NCI-H2029 treated with DMSO at 0.1 percent for 48 hours (cell line): ENCODE data around the gene TLK2.
"Not testable (repeated sequence)": the region's sequence is repeated elsewhere in the genome, so short reads cannot be mapped to it uniquely, and the experiment has no call there.

Source experiments
- DNase-seq: peaks from one replicate; lab custom pipeline; 2025; lab: John Stamatoyannopoulos, UW

The TLK2 gene

GRCh38 chr17:62490990-62491389 lies 12.4 kb downstream of the TLK2 start:
- not testable (repeated sequence) for DNase-seq

GRCh38 chr17:62493049-62493655 lies 14.5 kb downstream of the TLK2 start:
- not testable (repeated sequence) for DNase-seq

GRCh38 chr17:62494073-62494472 lies 15.4 kb downstream of the TLK2 start:
- DNase-seq: not testable (repeated sequence)

GRCh38 chr17:62496344-62496743 lies 17.7 kb downstream of the TLK2 start:
- not testable (repeated sequence) for DNase-seq

GRCh38 chr17:62498796-62499195 lies 20.2 kb downstream of the TLK2 start:
- DNase-seq: not testable (repeated sequence)

GRCh38 chr17:62500463-62500862 lies 21.8 kb downstream of the TLK2 start:
- DNase-seq: not testable (repeated sequence)

- not testable (repeated sequence) for DNase-seq
Observed at GRCh38 chr17:62504857-62505256, 26.2 kb downstream of the TLK2 start.

GRCh38 chr17:62507191-62507836 lies 28.7 kb downstream of the TLK2 start:
- not testable (repeated sequence) for DNase-seq

- DNase-seq: not testable (repeated sequence)
Observed at GRCh38 chr17:62510247-62510819, 31.7 kb downstream of the TLK2 start.

GRCh38 chr17:62511014-62511413 lies 32.4 kb downstream of the TLK2 start:
- not testable (repeated sequence) for DNase-seq

GRCh38 chr17:62516376-62516775 lies 37.8 kb downstream of the TLK2 start:
- DNase-seq: not testable (repeated sequence)

GRCh38 chr17:62521295-62521694 lies 42.7 kb downstream of the TLK2 start:
- not testable (repeated sequence) for DNase-seq

- not testable (repeated sequence) for DNase-seq
Observed at GRCh38 chr17:62524077-62524476, 45.5 kb downstream of the TLK2 start.

- not testable (repeated sequence) for DNase-seq
Observed at GRCh38 chr17:62525317-62525716, 46.7 kb downstream of the TLK2 start.

GRCh38 chr17:62530936-62531335 lies 52.3 kb downstream of the TLK2 start:
- DNase-seq: not testable (repeated sequence)

- DNase-seq: not testable (repeated sequence)
Observed at GRCh38 chr17:62536557-62536956, 57.9 kb downstream of the TLK2 start.

- DNase-seq: not testable (repeated sequence)
Observed at GRCh38 chr17:62541073-62541472, 62.4 kb downstream of the TLK2 start.

- DNase-seq: not testable (repeated sequence)
Observed at GRCh38 chr17:62543278-62543775, 64.7 kb downstream of the TLK2 start.

GRCh38 chr17:62546066-62546465 lies 67.4 kb downstream of the TLK2 start:
- not testable (repeated sequence) for DNase-seq

GRCh38 chr17:62552851-62553659 lies 74.4 kb downstream of the TLK2 start:
- peak; percentile 15 for DNase-seq

GRCh38 chr17:62557532-62557931 lies 78.9 kb downstream of the TLK2 start:
- DNase-seq: not testable (repeated sequence)

GRCh38 chr17:62558941-62559340 lies 80.3 kb downstream of the TLK2 start:
- not testable (repeated sequence) for DNase-seq
